WI38 (cell line): ENCODE measurements around the gene ANP32A.

Experiments
- H3K4me3 ChIP-seq: 2 replicates; pipeline ENCODE4 v1.5.1; 2011; ENCODE audit warnings: low read depth, mild to moderate bottlenecking, control low read depth, low read length
- CTCF ChIP-seq: IDR thresholded peaks from 2 replicates; pipeline ENCODE4 v1.5.1; 2012; ENCODE audit warnings: low read depth, mild to moderate bottlenecking, control low read depth, low read length

Gene ANP32A

GRCh38 chr15:68732451-68732850 is 88.2 kb downstream of the ANP32A start:
- TF ChIP-seq CTCF: no peak
- H3K4me3 ChIP-seq: no peak overlapping the region

GRCh38 chr15:68730976-68731897 is 89.5 kb downstream of the ANP32A start:
- H3K4me3 ChIP-seq: no peak overlapping the region
- TF ChIP-seq CTCF: no peak

GRCh38 chr15:68730471-68730919 is 90.2 kb downstream of the ANP32A start:
- no peak overlapping the region for H3K4me3 ChIP-seq
- TF ChIP-seq CTCF: no peak

GRCh38 chr15:68729789-68730411 is 90.8 kb downstream of the ANP32A start:
- H3K4me3 ChIP-seq: no peak overlapping the region
- no peak for TF ChIP-seq CTCF
